ENCODE measurements around the gene FRG1.

Gene FRG1

GRCh38 chr4:189940178-189941004 is at the start of gene FRG1:
TSS of gene FRG1 (plus strand) at chr4:189940872. CDS start at chr4:189941010, 138 bp downstream.
- TF ChIP-seq CEBPB (IDR thresholded peaks at IDR 0.05) (no peak), TEAD4 (IDR thresholded peaks at IDR 0.05) (no peak), TAF1 (IDR thresholded peaks at IDR 0.05; ENCODE audit: low read depth) (peak; percentile 74; the same call in 1 of the 2 replicates), EGR1 (IDR thresholded peaks at IDR 0.05) (peak; percentile 75), YY1 (IDR thresholded peaks at IDR 0.05; ENCODE audit: low read depth) (peak; percentile 63; the same call in 1 of the 2 replicates), REST (IDR thresholded peaks at IDR 0.05; ENCODE audit: low read depth) (no peak), RAD21 (IDR thresholded peaks at IDR 0.05; ENCODE audit: low read depth) (peak; percentile 6; the same call in 1 of the 2 replicates), NFIC (IDR thresholded peaks at IDR 0.05) (peak; percentile 26; the same call in 1 of the 2 replicates), TCF12 (IDR thresholded peaks at IDR 0.05; ENCODE audit: low read depth) (peak; percentile 67; the same call in 1 of the 2 replicates), CREB1 (IDR thresholded peaks at IDR 0.05; ENCODE audit: low read depth) (no peak; the same call in 1 of the 2 replicates), FOXM1 (IDR thresholded peaks at IDR 0.05; ENCODE audit: borderline replicate concordance, low read depth) (no peak), ZBTB7A (IDR thresholded peaks at IDR 0.05; ENCODE audit: low read depth) (no peak), EP300 (IDR thresholded peaks at IDR 0.05; ENCODE audit: borderline replicate concordance) (peak; percentile 46; the same call in 1 of the 2 replicates)
- TF ChIP-seq, protein P1, sequence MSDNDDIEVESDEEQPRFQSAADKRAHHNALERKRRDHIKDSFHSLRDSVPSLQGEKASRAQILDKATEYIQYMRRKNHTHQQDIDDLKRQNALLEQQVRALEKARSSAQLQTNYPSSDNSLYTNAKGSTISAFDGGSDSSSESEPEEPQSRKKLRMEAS (IDR thresholded peaks at IDR 0.05), result peak; percentile 97
- TF ChIP-seq, protein P2, sequence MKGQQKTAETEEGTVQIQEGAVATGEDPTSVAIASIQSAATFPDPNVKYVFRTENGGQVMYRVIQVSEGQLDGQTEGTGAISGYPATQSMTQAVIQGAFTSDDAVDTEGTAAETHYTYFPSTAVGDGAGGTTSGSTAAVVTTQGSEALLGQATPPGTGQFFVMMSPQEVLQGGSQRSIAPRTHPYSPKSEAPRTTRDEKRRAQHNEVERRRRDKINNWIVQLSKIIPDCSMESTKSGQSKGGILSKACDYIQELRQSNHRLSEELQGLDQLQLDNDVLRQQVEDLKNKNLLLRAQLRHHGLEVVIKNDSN (IDR thresholded peaks at IDR 0.05), result 0 out of 2 replicates have a peak, but pooled peaks have one; percentile 23

- TF ChIP-seq TAF1 (IDR thresholded peaks at IDR 0.05; ENCODE audit: low read depth) (no peak), EGR1 (IDR thresholded peaks at IDR 0.05) (no peak), EP300 (IDR thresholded peaks at IDR 0.05; ENCODE audit: borderline replicate concordance) (no peak), NFIC (IDR thresholded peaks at IDR 0.05) (no peak), ZBTB7A (IDR thresholded peaks at IDR 0.05; ENCODE audit: low read depth) (no peak), YY1 (IDR thresholded peaks at IDR 0.05; ENCODE audit: low read depth) (no peak), RAD21 (IDR thresholded peaks at IDR 0.05; ENCODE audit: low read depth) (no peak), TEAD4 (IDR thresholded peaks at IDR 0.05) (no peak), REST (IDR thresholded peaks at IDR 0.05; ENCODE audit: low read depth) (no peak), TCF12 (IDR thresholded peaks at IDR 0.05; ENCODE audit: low read depth) (no peak)
- TF ChIP-seq, protein P1 (IDR thresholded peaks at IDR 0.05), result no peak
Observed at GRCh38 chr4:189897667-189898066, 43.0 kb upstream of the FRG1 start.

GRCh38 chr4:189904420-189905027 is 36.1 kb upstream of the FRG1 start:
- peak; percentile 69 for TF ChIP-seq RAD21 (IDR thresholded peaks at IDR 0.05; ENCODE audit: low read depth)

DNA sequence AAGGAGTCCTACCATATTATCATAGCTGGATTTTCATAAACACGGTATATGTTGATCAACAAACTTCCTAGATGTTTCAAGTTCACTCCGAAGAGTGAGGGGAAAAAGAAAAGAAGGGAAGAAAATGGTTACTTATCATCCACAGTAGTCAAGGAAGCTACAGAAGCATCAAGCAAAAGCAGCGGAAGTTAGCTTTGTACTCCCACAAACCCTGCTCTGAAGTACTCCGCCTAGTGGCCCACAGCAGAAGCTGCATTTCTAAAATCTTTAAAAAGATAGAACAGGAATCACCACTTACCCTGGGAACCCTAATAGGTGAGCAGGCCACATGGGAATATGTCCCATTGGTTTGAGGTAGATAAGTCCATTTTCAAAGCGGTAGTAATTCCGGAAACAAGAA is 28.5 kb upstream of the FRG1 start:
- TF ChIP-seq ZBTB7A (IDR thresholded peaks at IDR 0.05; ENCODE audit: low read depth) (no peak), REST (IDR thresholded peaks at IDR 0.05; ENCODE audit: low read depth) (no peak), CREB1 (IDR thresholded peaks at IDR 0.05; ENCODE audit: low read depth) (no peak), EGR1 (IDR thresholded peaks at IDR 0.05) (no peak), TEAD4 (IDR thresholded peaks at IDR 0.05) (no peak), TAF1 (IDR thresholded peaks at IDR 0.05; ENCODE audit: low read depth) (no peak), FOXM1 (IDR thresholded peaks at IDR 0.05; ENCODE audit: borderline replicate concordance, low read depth) (no peak), YY1 (IDR thresholded peaks at IDR 0.05; ENCODE audit: low read depth) (no peak), NFIC (IDR thresholded peaks at IDR 0.05) (no peak), RAD21 (IDR thresholded peaks at IDR 0.05; ENCODE audit: low read depth) (no peak), TCF12 (IDR thresholded peaks at IDR 0.05; ENCODE audit: low read depth) (no peak), EP300 (IDR thresholded peaks at IDR 0.05; ENCODE audit: borderline replicate concordance) (no peak), CEBPB (IDR thresholded peaks at IDR 0.05) (no peak)
- TF ChIP-seq, protein P1 (IDR thresholded peaks at IDR 0.05), result no peak
- TF ChIP-seq, protein P2 (IDR thresholded peaks at IDR 0.05), result no peak
